OCI-M2 (cell line): ENCODE data around the gene HINT3.
"Not testable (repeated sequence)": the region's sequence is repeated elsewhere in the genome, so short reads cannot be mapped to it uniquely, and the experiment has no call there.

ENCODE experiments used
- DNase-seq: peaks from one replicate; lab custom pipeline; 2025; ENCODE audit not compliant: unreplicated experiment; lab: John Stamatoyannopoulos, UW

The HINT3 gene

DNA sequence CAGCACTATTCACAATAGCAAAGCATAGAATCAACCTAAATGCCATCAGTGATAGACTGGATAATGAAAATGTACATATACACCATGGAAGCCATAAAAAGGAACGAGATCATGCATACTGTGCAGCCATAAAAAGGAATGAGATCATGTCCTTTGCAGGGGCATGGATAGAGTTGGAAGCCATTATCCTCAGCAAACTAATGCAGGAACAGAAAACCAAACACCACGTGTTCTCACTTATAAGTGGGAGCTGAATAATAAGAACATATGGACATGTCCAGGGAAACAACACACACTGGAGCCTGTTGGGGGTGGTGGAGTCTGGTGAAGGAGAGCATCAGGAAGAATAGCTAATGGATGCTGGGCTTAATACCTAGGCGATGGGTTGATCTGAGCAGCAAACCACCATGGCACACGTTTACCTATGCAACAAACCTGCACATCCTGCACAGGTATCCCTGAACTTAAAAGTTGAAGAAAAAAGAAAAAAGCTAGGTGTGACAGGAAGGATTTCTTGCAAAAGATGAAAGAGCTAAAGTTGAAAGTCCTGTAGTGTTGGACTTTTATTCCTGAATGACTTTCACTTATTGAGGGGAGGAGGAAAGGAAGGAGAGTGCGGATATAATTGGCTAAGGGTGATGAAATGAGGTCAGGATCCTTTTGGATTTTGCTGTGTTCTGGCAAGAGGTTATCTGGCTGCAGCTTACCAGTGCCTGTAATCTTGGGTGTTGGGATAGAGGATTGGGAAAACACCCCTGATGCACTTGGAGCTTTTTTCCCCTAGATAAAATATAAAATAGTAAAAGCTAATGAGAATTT lies 38.3 kb downstream of the HINT3 start:
- DNase-seq: no peak

- DNase-seq: no peak
Observed at GRCh38 chr6:125995972-125996580, 39.5 kb downstream of the HINT3 start.

GRCh38 chr6:126002755-126003679 lies 46.4 kb downstream of the HINT3 start:
- no peak for DNase-seq

- DNase-seq: no peak
Observed at GRCh38 chr6:126007800-126008199, 51.2 kb downstream of the HINT3 start.

DNA sequence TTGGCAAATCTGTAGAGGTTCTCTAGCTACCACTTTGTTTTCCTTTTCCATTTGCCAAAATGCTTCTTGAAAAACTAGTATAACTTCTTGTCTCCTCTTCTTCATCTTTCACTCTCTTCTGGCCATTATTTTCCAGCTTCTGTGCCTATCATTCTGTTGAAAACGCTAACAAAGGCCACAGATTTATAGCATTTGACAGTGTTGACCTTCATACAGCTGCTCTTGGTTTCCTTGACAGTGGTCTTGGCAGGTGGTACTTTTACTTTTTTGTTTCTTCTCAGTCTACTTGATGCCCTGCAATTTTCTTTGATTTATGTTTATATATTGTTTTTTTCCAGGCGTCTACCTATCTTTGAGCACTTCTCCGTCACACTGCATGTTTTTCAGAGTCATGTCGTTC lies 53.5 kb downstream of the HINT3 start:
- DNase-seq: no peak

- no peak for DNase-seq
Observed at GRCh38 chr6:126015863-126016262, 59.3 kb downstream of the HINT3 start.

DNA sequence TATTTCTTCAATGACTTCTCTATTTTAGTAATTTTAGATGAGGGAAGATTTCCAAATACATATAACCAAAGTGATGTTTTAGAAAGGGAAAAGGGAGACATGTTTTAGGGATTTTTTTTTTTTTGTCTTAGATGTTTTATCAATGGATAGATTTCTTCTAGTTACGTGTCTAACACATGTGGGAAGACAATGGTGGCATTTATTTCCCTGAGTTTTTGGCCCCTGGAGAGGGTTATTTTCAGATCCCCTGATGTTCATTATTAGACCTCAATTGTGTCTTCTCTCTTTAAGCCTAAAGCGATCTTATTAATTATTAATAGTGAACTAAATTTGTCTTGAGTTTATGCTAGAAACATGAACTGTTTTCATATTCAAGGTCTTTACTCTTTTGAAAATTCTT lies 60.0 kb downstream of the HINT3 start:
- no peak for DNase-seq

DNA sequence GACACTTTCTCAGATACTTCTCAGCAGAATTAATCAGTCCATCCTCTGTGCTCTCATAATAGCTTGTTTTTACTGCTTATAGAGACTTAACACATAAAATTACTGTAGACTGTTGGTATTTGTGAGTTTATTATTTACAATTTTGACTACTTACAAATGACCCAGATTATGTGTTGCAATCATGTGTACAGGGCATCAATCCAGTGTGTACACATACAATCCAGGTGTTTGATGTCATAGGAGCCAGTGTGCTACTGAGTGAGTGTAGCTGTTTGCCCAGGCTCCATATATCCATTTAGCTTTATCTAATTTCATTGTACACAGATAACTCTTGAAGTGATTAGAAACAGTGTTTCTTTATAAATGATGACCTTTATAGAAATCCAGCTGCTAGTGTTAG lies 61.1 kb downstream of the HINT3 start:
- DNase-seq: no peak

DNA sequence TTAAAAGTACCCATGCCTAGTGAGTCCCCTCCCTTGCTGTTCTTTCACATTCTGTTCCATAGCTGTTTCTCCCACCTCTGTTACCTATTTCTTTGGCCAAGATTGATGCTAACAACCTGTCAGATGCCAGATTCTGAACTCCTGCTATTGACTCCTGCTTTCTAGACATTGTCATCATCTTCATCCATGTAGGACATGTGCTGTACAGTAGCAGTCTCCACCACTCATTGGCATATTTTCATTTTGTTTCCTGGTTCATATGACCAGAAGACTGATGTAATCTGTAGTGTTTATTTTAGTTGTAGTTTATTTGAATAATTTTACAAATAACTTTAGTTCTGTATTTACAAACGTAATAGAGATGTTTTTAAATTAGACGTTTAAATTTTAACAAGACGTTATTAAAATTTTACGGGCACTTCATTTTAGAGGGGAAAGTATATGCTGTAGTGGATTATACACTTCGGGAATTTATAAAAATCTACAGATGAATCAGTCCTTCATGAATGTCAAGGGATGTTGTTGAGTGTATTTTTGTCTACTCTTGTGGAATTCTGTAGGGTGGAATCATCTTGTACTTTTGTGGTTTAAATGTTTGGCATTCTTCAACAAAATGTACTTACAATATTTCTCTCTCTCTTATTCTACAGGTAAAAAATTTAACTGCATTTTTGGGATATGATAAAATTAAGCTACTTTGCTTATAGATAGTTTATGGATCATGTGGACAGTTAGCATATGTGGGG lies 63.9 kb downstream of the HINT3 start:
- DNase-seq: no peak

DNA sequence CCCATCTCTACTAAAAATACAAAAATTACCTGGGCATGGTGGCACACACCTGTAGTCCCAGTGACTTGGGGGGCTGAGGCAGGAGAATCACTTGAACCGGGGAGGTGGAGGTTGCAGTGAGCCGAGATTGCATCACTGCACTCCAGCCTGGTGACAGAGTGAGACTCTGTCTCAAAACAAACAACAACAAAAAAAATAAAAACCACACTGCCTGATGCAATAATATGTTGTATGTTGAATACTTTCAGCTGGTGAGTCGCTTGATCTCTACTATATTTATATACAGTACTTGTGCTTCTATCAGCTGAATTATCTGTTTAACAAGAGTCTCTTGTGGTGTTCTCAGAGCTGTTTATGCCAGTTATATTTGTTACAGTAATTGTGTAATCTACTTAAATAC lies 66.9 kb downstream of the HINT3 start:
- DNase-seq: not testable (repeated sequence)

DNA sequence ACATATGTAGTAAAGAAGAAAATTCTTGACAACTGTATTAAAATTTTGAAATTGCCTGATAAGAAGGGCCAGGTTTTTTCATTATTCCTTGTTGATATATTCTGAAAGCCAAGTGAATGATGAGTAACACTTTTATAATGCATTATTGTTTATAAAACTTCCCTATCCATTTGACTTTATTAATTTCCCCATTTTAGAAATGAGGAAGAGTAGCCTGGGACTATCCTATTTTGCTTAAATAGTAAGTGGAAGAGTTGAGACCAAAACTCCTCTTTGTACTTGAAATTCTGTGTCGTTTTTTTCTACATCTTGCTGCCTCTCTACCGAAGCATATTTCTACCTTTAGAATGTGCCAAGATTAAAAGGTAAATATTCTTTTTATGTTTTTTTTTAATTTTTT lies 69.4 kb downstream of the HINT3 start:
- no peak for DNase-seq

DNA sequence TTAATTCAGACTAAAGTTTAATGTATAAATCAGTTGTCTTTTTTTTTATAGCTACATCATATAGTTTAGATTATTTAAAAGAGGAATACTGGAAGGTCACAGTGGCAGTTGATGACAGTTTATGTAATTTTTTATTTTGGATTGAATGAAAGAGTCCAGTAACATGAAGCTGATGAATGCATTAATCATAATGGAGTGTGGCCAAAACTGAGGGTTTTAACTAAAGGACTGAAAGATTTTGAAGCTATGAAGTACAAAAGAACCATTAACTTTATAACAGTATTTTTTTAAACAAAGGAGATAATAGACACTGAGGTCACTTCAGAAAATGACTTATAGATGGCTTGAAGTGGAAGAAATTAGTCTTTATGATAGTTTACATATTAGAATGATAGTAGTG lies 71.0 kb downstream of the HINT3 start:
- no peak for DNase-seq
